Gastrocnemius medialis (tissue), 4 donors: ENCODE measurements around the gene GTF3C4.

Experiments used
- POLR2A ChIP-seq, 2 donors: fragments of 450-650 bp; IDR thresholded peaks; one replicate each; pipeline ENCODE4 v1.6.1; 2017; ENCODE audit warnings: antibody characterized with exemption in 2 of 2, mild to moderate bottlenecking in 2 of 2, moderate library complexity in 2 of 2
- TF ChIP-seq, protein P1 (sequence below), 5 experiments: fragments of 450-650 bp in 3 of 5; fragments of 200-600 bp in 2 of 5; sonication (generic) in 2 of 5; IDR thresholded peaks in 4 of 5; conservative IDR thresholded peaks in 1 of 5; 1 replicate in 4 of 5; 2 replicates in 1 of 5; pipeline ENCODE4 v1.5.1; 2016 to 2019; ENCODE audit warnings: antibody characterized with exemption in 5 of 5, mild to moderate bottlenecking in 3 of 5, moderate library complexity in 3 of 5

DNA sequence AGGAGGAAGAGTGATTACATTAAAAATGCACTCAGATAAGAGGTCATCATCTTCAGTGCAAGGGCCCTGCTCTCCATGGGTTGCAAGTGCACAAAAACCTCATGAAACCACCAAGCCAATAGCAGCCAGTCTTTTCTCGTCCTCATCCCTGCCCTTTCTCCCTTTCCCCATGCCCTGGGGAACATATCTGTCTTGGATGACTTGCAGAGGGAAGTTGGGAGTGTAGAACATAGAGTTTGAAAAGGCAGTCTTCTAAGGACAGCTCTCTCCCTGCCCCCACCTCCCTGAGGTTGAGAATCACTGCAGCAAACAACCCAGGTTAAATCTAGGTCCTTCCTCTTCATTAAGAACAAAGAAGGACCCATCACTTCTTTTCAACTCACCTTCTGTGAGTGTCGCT, 22.5 kb upstream of the GTF3C4 start:
- TF ChIP-seq, protein P1, sequence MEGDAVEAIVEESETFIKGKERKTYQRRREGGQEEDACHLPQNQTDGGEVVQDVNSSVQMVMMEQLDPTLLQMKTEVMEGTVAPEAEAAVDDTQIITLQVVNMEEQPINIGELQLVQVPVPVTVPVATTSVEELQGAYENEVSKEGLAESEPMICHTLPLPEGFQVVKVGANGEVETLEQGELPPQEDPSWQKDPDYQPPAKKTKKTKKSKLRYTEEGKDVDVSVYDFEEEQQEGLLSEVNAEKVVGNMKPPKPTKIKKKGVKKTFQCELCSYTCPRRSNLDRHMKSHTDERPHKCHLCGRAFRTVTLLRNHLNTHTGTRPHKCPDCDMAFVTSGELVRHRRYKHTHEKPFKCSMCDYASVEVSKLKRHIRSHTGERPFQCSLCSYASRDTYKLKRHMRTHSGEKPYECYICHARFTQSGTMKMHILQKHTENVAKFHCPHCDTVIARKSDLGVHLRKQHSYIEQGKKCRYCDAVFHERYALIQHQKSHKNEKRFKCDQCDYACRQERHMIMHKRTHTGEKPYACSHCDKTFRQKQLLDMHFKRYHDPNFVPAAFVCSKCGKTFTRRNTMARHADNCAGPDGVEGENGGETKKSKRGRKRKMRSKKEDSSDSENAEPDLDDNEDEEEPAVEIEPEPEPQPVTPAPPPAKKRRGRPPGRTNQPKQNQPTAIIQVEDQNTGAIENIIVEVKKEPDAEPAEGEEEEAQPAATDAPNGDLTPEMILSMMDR (IDR thresholded peaks at IDR 0.05 in 4 of 5, conservative IDR thresholded peaks at IDR 0.05 in 1 of 5), result no peak
- TF ChIP-seq POLR2A (IDR thresholded peaks at IDR 0.05), result no peak
